Limb (tissue), 2 donors: Measurements from ENCODE around the gene KANSL3.
"Not testable (repeated sequence)": the region's sequence is repeated elsewhere in the genome, so short reads cannot be mapped to it uniquely, and the experiment has no call there.

Source experiments
- DNase-seq, 2 donors: peaks; one replicate each; pipeline ENCODE4 v3.0.0-alpha.2; 2016; ENCODE audit errors: extremely low spot score in 2 of 2

Gene KANSL3

DNA sequence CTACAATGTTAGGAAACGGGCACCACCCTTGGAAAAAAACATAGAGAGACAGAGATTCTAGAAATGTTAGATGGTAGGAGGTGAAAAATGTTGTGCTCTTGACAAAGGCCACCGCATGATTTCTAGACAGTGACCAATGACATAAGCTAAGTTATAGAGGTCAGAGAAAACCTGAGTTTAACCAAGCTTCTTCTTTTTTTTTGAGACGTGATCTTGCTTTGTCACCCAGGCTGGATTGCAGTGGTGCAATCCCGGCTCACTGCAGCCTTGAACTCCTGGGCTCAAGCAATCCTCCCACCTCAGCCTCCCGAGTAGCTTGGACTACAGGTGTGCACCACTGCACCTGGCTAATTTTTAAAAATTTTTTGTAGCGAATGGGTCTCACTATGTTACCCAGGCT lies 17.4 kb upstream of the KANSL3 start:
- no peak for DNase-seq

- not testable (repeated sequence) for DNase-seq
Observed at GRCh38 chr2:96654791-96655190, 16.7 kb upstream of the KANSL3 start.

DNA sequence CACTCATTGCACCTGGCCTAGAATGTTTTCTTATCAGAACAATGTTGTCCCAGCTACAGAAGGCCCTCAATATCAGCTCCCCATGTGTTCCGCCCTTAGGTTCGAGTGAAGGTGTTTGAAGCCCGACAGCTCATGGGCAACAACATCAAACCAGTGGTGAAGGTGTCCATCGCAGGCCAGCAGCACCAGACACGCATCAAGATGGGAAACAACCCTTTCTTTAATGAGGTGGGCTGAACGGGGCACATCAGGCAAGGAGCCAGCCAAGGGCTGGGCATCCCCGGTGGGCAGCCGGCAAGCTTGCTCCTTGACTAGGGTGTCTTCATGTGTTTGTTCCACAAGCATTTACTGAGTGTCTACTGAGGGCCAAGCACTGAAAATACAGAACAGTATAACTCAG lies 13.7 kb upstream of the KANSL3 start:
- DNase-seq, result no peak

- no peak for DNase-seq
Observed at GRCh38 chr2:96649342-96649741, 11.2 kb upstream of the KANSL3 start.

GRCh38 chr2:96648306-96648930 lies 10.3 kb upstream of the KANSL3 start:
- DNase-seq, result no peak

DNA sequence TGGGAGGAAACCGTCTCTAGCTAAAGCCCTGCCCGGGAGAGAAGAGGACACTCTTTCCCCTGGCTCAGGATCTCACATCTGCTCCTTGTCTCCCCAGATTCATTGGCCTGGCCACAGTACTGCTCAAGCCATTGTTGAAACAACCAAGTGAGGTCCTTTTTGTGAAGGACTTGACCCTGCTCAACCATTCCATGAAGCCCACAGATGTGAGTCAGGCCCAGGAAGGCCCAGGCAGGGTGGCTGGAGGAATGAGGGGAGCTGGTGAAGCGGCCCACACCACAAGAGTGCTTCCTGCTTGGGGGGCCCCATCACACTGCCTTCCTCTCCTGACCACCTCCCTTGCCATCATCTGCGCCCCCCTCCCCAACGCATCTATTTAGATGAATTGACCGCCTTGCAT lies 9.6 kb upstream of the KANSL3 start:
- DNase-seq, result no peak

GRCh38 chr2:96642564-96643360 lies 4.7 kb upstream of the KANSL3 start, which contains the start of gene FER1L5:
TSS of gene FER1L5 (plus strand) at chr2:96642764. CDS start at chr2:96642837, 73 bp downstream.
- DNase-seq, result peak; percentile 64 to 65

- peak; percentile 64 to 86 for DNase-seq
Observed at GRCh38 chr2:96637385-96638143, 548 bp downstream of the KANSL3 start.

DNA sequence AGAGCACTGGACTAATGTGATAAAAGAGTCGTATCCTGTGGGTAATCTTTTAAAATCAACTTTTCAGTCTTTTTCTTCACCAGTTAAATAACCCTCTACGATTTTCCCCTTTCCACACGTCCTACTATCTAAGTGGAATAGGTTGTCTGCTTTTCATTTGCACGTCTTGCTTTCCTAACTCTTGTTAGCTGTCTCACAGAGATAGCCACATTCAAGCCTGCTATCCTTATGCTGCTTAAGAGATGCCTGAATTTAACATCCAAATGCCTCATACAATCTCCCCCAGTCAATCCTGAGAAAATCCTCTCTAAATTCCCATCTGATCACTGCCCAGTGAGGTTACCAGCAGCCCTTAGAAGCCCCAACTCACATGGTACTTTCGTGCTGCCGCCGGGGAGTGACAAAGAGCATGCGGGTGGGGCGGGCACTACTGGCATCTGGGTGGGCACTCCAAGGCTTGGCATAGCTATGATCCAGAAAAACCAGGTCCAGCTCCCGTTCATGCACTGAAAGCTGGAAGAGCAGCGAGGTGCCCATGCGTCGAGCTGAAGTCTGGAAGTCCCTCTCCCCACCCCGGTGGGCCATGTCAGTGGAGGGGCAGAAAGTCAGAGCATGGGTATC lies 1.5 kb downstream of the KANSL3 start:
- DNase-seq, result no peak

- no peak for DNase-seq
Observed at GRCh38 chr2:96633641-96634040, 4.5 kb downstream of the KANSL3 start.

DNA sequence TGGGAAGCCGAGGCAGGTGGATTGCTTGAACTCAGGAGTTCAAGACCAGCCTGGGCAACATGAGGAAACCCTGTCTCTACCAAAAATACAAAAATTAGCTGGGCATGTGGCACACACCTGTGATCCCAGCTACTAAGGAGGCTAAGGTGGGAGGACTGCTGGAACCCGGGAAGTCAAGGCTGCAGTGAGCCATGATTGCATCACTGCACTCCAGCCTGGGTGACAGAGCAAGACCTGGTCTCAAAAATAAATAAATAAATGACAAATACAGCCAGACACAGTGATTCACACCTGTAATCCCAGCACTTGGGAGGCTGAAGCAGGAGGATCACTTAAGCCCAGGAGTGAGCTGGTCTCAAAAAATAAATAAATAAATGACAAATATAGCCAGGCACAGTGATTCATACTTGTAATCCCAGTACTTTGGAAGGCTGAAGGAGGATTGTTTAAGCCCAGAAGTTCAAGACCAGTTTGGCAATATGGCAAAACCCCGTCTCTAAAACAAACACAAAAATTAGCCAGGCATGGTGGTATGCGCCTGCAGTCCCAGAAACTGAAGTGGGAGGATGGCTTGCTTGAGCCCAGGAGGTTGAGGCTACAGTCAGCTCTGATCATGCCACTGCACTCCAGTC lies 6.2 kb downstream of the KANSL3 start:
- no peak for DNase-seq

DNA sequence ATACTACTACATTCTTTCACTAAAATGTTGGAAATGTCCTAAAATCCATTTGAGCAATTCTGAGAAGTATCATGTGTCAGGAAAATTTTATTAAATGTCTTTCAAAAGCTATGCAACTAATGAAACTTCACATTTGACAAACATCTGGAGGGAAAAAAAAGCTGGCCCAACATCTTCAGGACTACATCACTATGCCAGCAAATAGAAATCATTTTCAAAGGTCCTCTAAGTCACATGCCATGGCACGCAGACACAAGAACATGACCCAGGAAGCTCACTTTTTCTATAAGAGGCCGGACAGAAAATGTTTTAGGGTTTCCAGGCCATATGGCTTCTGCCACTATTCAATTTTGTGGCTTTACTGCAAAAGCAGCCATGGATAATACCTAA lies 11.6 kb downstream of the KANSL3 start:
- DNase-seq, result no peak

- DNase-seq, result no peak
Observed at GRCh38 chr2:96625571-96626552, 12.2 kb downstream of the KANSL3 start.

GRCh38 chr2:96623116-96623515 lies 15.0 kb downstream of the KANSL3 start:
- DNase-seq, result no peak

DNA sequence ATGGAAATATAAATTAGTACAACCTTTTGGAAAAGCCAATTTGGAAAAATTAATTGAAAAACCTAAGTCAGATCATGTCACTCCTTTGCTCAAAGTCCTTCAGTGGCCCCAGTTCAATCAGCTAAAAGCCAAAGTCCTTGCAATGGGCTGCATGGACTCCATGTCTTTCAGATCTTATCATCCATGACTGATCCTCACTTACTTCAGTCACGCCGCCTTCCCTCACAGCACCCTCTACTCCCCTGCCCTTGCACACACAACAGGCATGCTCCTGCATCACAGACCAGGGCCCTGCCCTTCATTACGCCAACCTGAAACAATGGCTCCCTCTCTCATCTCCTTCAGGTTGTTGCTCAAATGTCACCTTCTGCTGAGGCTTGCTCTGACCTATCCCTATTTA lies 15.6 kb downstream of the KANSL3 start:
- no peak for DNase-seq

- DNase-seq, result no peak
Observed at GRCh38 chr2:96618596-96619283, 19.4 kb downstream of the KANSL3 start.

- no peak for DNase-seq
Observed at GRCh38 chr2:96617012-96617411, 21.1 kb downstream of the KANSL3 start.

- no peak for DNase-seq
Observed at GRCh38 chr2:96616535-96616934, 21.6 kb downstream of the KANSL3 start.

DNA sequence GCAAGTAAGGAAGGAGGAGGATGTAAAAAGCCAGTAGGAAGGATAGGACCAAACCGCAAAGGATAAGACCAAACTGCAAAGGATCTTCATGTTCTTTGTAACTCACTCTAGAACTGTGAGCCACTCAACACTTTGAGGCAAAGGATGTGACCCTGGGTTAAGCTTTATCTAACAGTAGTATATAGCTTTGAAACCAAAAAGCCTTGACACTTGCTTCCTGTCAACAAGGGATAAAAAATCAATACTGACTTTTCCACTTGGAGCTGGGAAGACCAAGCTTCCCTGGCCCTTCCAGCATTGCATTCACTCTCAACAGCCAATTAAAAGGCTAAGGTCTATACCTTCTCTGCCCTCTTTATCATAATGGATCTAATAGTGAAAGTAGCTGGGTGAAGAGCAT lies 22.0 kb downstream of the KANSL3 start:
- DNase-seq, result no peak
